Stomach smooth muscle (tissue), 2 donors: Measurements from ENCODE around the gene H2AZ2.
"Not testable (repeated sequence)": the region's sequence is repeated elsewhere in the genome, so short reads cannot be mapped to it uniquely, and the experiment has no call there.

Experiments used
- H3K27ac ChIP-seq: one replicate; pipeline ENCODE4 v1.7.0; 2013; ENCODE audit warnings: mild to moderate bottlenecking, low read length, inconsistent platforms
- H3K27me3 ChIP-seq, 2 donors: one replicate each; pipeline ENCODE4 v1.7.0; 2013; ENCODE audit warnings: low read length in 2 of 2; ENCODE audit not compliant: insufficient read depth in 2 of 2, control insufficient read depth in 1 of 2
- H3K36me3 ChIP-seq, 2 donors: one replicate each; pipeline ENCODE4 v1.7.0; 2013; ENCODE audit warnings: low read length in 2 of 2; ENCODE audit not compliant: control insufficient read depth in 2 of 2, insufficient read depth in 2 of 2
- H3K4me1 ChIP-seq: one replicate; pipeline ENCODE4 v1.7.0; 2013; ENCODE audit warnings: low read length; ENCODE audit not compliant: control insufficient read depth, insufficient read depth
- H3K4me3 ChIP-seq, 2 donors: one replicate each; pipeline ENCODE4 v1.7.0; 2013; ENCODE audit warnings: low read length in 2 of 2
- H3K9ac ChIP-seq, 2 donors: one replicate each; pipeline ENCODE4 v1.7.0; 2013; ENCODE audit warnings: low read length in 2 of 2, mild to moderate bottlenecking in 1 of 2
- H3K9me3 ChIP-seq, 2 donors: one replicate each; pipeline ENCODE4 v1.7.0; 2013; ENCODE audit warnings: low read length in 2 of 2; ENCODE audit not compliant: control insufficient read depth in 2 of 2
- donor health status: healthy.
- donor health status: Pancreatic carcinoma.

Gene H2AZ2

DNA sequence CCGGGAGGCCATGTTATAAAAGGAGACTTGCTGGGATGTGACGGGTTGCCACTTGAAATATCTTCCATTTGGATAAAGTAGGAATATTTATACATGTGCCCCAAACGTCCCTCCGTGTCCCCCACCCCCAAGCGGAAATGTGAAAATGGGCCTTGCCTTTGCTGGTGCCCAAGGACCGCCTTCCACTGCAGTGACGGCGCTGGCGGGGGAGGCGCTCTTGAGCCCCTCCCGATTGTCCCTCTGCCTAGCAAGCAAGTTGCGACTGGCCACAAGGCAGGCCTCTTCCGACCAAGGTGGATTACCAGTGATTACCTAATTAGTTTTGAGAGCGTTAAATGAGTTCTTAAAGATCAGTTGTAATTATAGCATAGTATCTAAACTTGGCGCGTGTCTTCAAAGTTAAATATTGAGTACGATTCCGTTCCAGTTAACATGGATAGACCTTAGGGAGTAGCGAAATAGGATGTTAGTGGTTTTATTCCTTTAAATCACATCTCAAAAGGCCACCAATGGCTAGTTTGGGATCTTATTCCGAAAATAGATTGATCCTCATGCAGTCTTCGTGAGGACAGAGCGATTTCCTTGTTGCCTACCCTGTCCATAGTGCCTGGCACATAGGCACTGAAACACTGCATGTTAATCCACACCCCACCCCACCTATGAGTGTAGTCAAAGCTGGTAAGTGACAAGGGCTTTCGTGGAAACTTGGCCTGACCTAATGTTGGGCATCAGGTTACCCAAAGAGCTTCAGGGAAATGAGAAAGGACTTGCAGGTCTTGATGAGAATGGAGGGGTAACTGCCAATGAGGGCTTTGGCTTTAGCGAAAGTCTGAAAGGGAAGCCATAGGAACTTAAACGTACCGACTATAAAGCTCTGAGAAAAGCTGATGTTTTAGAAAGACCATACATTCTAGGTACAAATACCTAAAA lies 50.3 kb downstream of the H2AZ2 start:
- Histone ChIP-seq H3K9ac (peak overlapping the region; percentile 96 to 97), H3K4me1 (peaks cover 18% of the 10 kb centered on the region), H3K4me3 (peak overlapping the region; percentile 93), H3K9me3 (no peaks in the 10 kb centered on the region), H3K27me3 (no peaks in the 10 kb centered on the region), H3K36me3 (peaks cover 21 to 26% of the 10 kb centered on the region in 2 donors), H3K27ac (peak overlapping the region; percentile 97)

DNA sequence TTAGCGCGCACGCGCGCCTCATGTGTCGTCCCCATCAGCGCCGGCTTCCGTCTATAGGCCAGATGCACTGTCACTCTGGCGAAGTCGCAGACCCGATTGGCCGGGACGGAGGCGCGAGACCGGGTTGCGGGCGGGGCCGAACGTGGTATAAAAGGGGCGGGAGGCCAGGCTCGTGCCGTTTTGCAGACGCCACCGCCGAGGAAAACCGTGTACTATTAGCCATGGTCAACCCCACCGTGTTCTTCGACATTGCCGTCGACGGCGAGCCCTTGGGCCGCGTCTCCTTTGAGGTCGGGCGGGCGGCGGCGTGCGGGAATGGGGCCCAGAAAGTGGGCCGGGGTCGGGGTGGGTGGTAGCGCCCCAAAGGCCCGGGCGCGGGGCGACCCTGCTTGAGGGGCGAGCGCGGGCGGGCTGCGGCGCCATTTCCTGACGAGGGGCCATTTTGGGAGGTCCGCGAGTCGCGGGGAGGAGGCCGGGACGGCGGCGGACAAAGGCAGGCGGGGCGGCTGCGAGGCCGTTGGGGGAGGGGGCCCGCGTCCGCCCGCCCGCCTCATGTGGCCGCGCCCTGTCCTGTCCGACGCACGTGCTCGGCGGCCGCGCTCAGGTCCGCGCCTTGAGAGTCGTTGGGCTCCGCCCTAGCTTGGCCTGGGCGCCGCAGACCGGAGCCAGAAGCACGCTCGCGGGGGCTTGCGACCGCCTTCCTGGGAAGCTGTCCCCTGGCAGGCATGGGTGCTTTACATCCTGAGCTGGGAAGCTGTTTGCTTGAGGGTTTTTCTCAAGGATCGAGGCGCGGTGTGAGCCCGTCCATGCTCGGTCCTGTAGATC lies 51.2 kb downstream of the H2AZ2 start, which contains the start of gene PPIA:
TSS of gene PPIA (plus strand) at position 178 of the 825 bp plus-strand sequence. CDS start at position 222, 44 bp downstream.
- Histone ChIP-seq H3K27ac (peak within 1 kb of the TSS; percentile 97), H3K9me3 (no peaks in the 10 kb centered on the region), H3K4me3 (peak within 1 kb of the TSS; percentile 93), H3K27me3 (no peaks in the 10 kb centered on the region), H3K36me3 (peaks cover 14 to 19% of the 10 kb centered on the region in 2 donors), H3K4me1 (peaks cover 18% of the 10 kb centered on the region), H3K9ac (peak within 1 kb of the TSS; percentile 96 to 97)

DNA sequence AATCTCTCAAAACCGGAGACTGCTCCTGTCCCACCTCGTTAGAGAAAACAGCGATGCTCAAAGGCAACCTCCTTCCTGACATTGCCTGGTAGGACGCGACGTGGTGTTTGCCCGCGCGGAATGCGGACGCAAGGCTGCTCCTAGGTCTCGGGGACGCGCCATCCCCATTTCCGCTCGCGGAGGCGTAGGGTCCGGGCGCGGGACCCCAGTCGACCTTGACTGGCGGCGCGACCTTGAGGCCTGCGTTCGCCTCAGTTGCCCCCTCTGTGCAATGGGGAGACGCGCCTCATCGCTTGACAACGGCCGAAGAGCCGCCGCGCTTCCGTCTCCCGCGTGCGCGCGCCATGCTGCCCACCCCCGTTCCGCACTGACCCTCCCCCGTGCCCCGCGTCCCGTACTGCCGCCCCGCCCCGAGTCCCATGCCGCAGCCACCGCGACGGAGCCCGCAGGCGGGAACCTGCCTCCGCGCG lies 51.8 kb downstream of the H2AZ2 start:
- no peaks in the 10 kb centered on the region for H3K27me3 ChIP-seq
- peak overlapping the region; percentile 92 to 93 for H3K4me3 ChIP-seq
- peak overlapping the region; percentile 80 to 96 for H3K9ac ChIP-seq
- peaks cover 18% of the 10 kb centered on the region for H3K4me1 ChIP-seq
- H3K36me3 ChIP-seq = peaks cover 11 to 15% of the 10 kb centered on the region in 2 donors
- peak overlapping the region; percentile 97 for H3K27ac ChIP-seq
- H3K9me3 ChIP-seq = no peaks in the 10 kb centered on the region

DNA sequence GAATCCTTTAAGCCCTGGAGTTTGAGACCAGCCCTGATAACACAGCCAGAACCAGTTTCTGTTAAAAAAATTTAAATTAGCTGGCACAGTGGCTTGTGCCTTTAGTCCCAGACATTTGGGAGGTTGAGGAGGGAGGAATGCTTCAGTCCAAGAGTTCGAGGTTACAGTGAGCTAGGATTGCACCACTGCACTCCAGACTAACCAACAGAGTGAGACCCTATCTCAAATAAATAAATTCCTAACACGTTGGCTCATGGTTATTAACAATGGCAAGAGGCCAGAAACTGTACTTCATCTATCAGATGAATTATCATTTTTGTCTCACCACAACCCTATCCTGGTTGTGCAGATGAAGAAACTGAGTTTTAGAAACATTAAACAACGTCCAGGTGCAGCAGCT lies 53.6 kb downstream of the H2AZ2 start:
- Histone ChIP-seq H3K4me3 (no peak overlapping the region), H3K36me3 (peaks cover 0 to 3% of the 10 kb centered on the region in 2 donors), H3K9ac (no peak overlapping the region), H3K27me3 (no peaks in the 10 kb centered on the region), H3K9me3 (no peaks in the 10 kb centered on the region), H3K27ac (no peak overlapping the region), H3K4me1 (peaks cover 14% of the 10 kb centered on the region)

DNA sequence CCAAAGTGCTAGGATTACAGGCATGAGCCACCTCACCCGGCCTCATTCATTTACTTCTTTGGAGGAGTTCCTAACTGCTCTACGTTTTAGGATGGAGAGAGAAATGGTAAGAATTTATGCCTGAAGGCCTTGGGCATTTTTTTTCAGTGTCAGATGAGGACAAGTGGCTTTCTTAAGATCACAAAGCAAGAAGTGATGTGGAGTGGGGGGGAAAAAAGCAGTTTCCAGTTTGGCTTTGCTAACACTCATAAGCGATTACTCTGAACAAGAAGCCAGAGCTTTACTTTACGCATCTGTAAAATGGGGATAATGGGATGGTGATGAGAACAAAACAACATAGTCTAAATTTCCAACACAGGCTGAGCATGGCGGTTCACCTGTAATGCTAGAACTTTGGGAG lies 54.0 kb downstream of the H2AZ2 start:
- Histone ChIP-seq H3K4me3 (no peak overlapping the region), H3K9me3 (no peaks in the 10 kb centered on the region), H3K9ac (no peak overlapping the region), H3K27ac (no peak overlapping the region), H3K27me3 (no peaks in the 10 kb centered on the region), H3K36me3 (peaks cover 0 to 2% of the 10 kb centered on the region in 2 donors), H3K4me1 (peaks cover 12% of the 10 kb centered on the region)

DNA sequence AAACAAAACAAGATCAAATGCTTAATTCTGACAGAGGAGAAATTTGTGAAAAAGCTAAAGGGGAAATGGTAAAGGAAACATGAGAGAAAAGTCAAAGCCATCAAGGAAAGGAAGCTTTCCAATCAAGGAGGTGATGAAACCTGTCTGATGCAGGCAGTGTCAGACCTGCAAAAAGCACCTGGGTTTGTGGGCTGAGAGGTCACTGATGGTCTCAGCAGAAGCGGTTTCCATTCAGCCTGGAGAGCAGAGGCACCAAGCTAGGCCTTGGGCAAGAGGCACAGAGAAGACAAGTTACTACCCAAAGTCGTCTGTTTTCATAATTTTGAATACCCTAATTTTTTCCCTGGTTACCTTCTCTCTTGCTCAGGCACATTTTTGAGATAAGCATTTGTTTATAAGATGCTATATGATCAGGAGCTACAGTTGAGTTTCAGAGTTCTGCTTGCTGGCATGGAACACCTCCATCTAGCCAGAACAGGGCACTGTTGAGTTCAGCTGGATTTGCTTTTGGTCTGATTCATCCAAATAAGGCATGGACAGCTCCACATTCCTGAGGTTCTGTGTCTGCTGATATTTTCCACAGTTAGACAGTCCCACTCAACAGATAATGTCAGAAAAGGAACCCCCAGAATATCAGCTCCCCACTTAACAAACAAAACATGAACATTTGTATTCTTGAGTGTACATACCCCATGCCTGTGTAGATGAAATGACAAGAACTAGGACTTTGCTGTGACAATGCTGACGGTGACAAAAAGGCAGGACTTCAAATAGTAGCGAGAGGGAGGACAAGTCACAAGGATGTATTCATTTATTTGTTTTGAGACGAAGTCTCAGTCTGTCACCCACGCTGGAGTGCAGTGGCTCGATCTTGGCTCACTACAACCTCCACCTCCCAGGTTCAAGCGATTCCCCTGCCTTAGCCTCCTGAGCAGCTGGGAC lies 56.3 kb downstream of the H2AZ2 start:
- H3K27ac ChIP-seq = no peak overlapping the region

DNA sequence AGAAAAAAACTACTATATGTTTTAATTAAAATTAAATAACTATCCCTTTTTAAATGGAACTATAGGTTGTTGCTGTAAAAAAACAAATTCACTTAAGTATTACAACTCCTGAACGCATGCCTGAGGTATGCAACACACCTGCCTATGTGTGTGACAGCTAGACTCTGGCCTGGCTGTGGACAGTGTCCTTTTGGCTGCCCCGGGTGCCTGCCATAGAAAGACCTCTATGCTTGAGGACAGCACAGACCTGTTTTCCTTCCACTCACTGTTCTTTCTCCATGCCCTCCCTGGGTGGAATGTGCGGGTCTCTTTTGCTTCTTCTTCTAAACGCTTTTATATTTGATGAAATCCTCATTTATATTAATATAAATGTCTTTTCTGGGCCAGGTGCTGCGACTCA lies 57.9 kb downstream of the H2AZ2 start:
- no peaks in the 10 kb centered on the region for H3K36me3 ChIP-seq
- no peaks in the 10 kb centered on the region for H3K4me1 ChIP-seq
- H3K9me3 ChIP-seq = no peaks in the 10 kb centered on the region
- no peaks in the 10 kb centered on the region for H3K27me3 ChIP-seq
- no peak overlapping the region for H3K9ac ChIP-seq
- no peak overlapping the region for H3K27ac ChIP-seq
- H3K4me3 ChIP-seq = no peak overlapping the region

More for the DNA sequence above, 56.3 kb downstream of the H2AZ2 start:
- Histone ChIP-seq H3K9me3 (no peaks in the 10 kb centered on the region), H3K9ac (no peak overlapping the region), H3K27me3 (no peaks in the 10 kb centered on the region), H3K4me3 (no peak overlapping the region), H3K36me3 (no peaks in the 10 kb centered on the region), H3K4me1 (no peaks in the 10 kb centered on the region)

DNA sequence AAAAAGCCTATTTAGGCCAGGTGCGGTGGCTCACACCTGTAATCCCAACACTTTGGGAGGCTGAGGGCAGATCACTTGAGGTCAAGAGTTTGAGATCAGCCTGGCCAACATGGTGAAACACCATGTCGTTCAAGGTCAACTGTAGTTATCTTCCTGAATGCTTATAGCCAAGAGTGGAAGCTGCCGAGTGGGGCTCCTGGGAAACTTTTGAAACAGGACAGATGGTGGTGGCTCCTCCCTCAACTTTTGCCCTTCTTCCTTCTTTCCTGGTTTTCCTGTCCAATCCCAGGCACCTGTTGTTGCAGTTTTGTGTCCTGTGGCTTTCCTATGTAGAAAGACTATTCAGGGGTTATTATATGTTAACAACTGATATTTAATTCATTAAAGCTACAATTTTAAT lies 60.1 kb downstream of the H2AZ2 start:
- no peaks in the 10 kb centered on the region for H3K4me1 ChIP-seq
- H3K27ac ChIP-seq = no peak overlapping the region
- no peaks in the 10 kb centered on the region for H3K27me3 ChIP-seq
- H3K36me3 ChIP-seq = no peaks in the 10 kb centered on the region
- H3K9ac ChIP-seq = no peak overlapping the region
- no peak overlapping the region for H3K4me3 ChIP-seq
- H3K9me3 ChIP-seq = peaks cover 4 to 5% of the 10 kb centered on the region in 2 donors

DNA sequence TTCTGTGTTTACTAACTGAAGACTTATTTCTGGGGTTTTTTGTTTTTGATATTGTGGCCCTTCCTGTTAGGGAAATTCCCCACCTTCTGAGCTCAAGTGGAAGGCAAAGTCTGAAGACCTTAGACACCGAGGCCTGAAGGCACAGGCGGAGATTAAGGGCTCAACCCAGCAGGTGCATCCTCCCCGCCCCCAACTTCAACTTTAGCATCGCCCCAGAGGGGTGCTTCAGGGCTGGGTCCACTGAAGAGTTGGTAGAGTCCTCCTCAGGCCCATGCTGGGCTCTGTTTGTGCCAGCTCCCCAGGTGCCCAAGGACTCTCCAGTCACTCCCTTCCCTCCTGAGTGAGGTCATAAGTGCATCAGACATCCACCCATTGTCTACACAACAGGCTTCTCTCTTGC lies 60.8 kb downstream of the H2AZ2 start:
- Histone ChIP-seq H3K27me3 (no peaks in the 10 kb centered on the region), H3K36me3 (no peaks in the 10 kb centered on the region), H3K9me3 (peaks cover 4 to 5% of the 10 kb centered on the region in 2 donors), H3K27ac (no peak overlapping the region), H3K9ac (no peak overlapping the region), H3K4me3 (no peak overlapping the region), H3K4me1 (no peaks in the 10 kb centered on the region)

DNA sequence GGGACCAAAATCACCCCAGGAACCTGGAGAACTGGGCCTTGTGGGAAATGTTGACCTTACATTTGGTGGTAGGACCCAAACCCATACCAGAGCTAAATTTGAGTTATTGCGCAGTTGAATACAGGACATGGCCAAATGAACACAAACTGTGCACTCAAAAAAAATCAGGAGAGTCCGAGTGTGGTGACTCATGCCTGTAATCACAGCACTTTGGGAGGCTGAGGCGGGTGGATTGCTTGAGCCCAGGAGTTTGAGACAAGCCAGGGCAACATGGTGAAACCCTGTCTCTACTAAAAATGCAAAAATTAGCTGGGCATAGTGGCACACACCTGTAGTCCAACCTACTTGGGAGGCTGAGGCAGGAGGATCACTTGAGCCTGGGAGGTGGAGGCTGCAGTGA lies 62.7 kb downstream of the H2AZ2 start:
- not testable (repeated sequence) for H3K9me3 ChIP-seq, H3K27ac ChIP-seq, H3K4me1 ChIP-seq, H3K9ac ChIP-seq, H3K36me3 ChIP-seq, H3K27me3 ChIP-seq, H3K4me3 ChIP-seq
